ENCODE data around the gene LONP1. TPM values are rescaled to one million over a fixed set of nuclear protein-coding genes. Genes with fewer than 3 reads are reported as not detected.
A peak's percentile ranks its signal among the peaks of the same experiment; 100 is the strongest.

Gene LONP1
- total RNA-seq, 1 donor from 2014 or later, result 98.5 TPM

GRCh38 chr19:5694956-5695648 lies 24.8 kb downstream of the LONP1 start:
- H3K27me3 Mint-ChIP-seq (ENCODE audit: unreplicated experiment), result peaks cover 5% of the 10 kb centered on the region
- DNase-seq, result no peak
- H3K9me3 Mint-ChIP-seq (ENCODE audit: unreplicated experiment), result peaks cover 13% of the 10 kb centered on the region
- H3K36me3 Mint-ChIP-seq (ENCODE audit: unreplicated experiment), result no peaks in the 10 kb centered on the region
- no peak for TF ChIP-seq CTCF (IDR thresholded peaks at IDR 0.05; ENCODE audit: partially characterized antibody, unreplicated experiment)
- H3K4me1 Mint-ChIP-seq (ENCODE audit: low read depth, unreplicated experiment), result no peaks in the 10 kb centered on the region
- H3K27ac Mint-ChIP-seq (ENCODE audit: unreplicated experiment), result peak overlapping the region; percentile 66
- H3K4me3 Mint-ChIP-seq (ENCODE audit: unreplicated experiment), result no peak overlapping the region

GRCh38 chr19:5694167-5694955 lies 25.6 kb downstream of the LONP1 start:
- DNase-seq, result no peak
- Mint-ChIP-seq H3K27me3 (ENCODE audit: unreplicated experiment) (peaks cover 11% of the 10 kb centered on the region), H3K27ac (ENCODE audit: unreplicated experiment) (peak overlapping the region; percentile 43), H3K4me1 (ENCODE audit: low read depth, unreplicated experiment) (no peaks in the 10 kb centered on the region), H3K36me3 (ENCODE audit: unreplicated experiment) (no peaks in the 10 kb centered on the region), H3K9me3 (ENCODE audit: unreplicated experiment) (peaks cover 16% of the 10 kb centered on the region), H3K4me3 (ENCODE audit: unreplicated experiment) (no peak overlapping the region)
- TF ChIP-seq CTCF (IDR thresholded peaks at IDR 0.05; ENCODE audit: partially characterized antibody, unreplicated experiment), result no peak

- DNase-seq, result no peak
- Mint-ChIP-seq H3K27me3 (ENCODE audit: unreplicated experiment) (peaks cover 11% of the 10 kb centered on the region), H3K4me1 (ENCODE audit: low read depth, unreplicated experiment) (no peaks in the 10 kb centered on the region), H3K36me3 (ENCODE audit: unreplicated experiment) (no peaks in the 10 kb centered on the region), H3K9me3 (ENCODE audit: unreplicated experiment) (peaks cover 16% of the 10 kb centered on the region), H3K4me3 (ENCODE audit: unreplicated experiment) (no peak overlapping the region), H3K27ac (ENCODE audit: unreplicated experiment) (peak overlapping the region; percentile 43)
- TF ChIP-seq CTCF (IDR thresholded peaks at IDR 0.05; ENCODE audit: partially characterized antibody, unreplicated experiment), result no peak
These were observed 26.5 kb downstream of the LONP1 start for GRCh38 chr19:5693195-5694166.

GRCh38 chr19:5692723-5693194 lies 27.2 kb downstream of the LONP1 start:
- Mint-ChIP-seq H3K9me3 (ENCODE audit: unreplicated experiment) (peaks cover 16% of the 10 kb centered on the region), H3K36me3 (ENCODE audit: unreplicated experiment) (no peaks in the 10 kb centered on the region), H3K4me3 (ENCODE audit: unreplicated experiment) (peak overlapping the region; percentile 81), H3K27ac (ENCODE audit: unreplicated experiment) (no peak overlapping the region), H3K27me3 (ENCODE audit: unreplicated experiment) (peaks cover 15% of the 10 kb centered on the region), H3K4me1 (ENCODE audit: low read depth, unreplicated experiment) (no peaks in the 10 kb centered on the region)
- TF ChIP-seq CTCF (IDR thresholded peaks at IDR 0.05; ENCODE audit: partially characterized antibody, unreplicated experiment), result no peak
- DNase-seq, result no peak
